Stimulated activated CD8-positive, alpha-beta memory T cell treated with anti-CD3 and anti-CD28 coated beads, Interleukin-15, amount 100 ng/mL, for 1 hour (primary cell): ENCODE measurements around the gene GTF3C5.
"Not testable (repeated sequence)": the region's sequence is repeated elsewhere in the genome, so short reads cannot be mapped to it uniquely, and the experiment has no call there.

Source experiments
- DNase-seq: peaks from one replicate; pipeline ENCODE4 v3.0.0-alpha.2; 2020; ENCODE audit warnings: low read depth

Gene GTF3C5

GRCh38 chr9:133090752-133091385 is 60.1 kb downstream of the GTF3C5 start:
- no peak for DNase-seq

GRCh38 chr9:133094351-133094750 is 63.6 kb downstream of the GTF3C5 start:
- not testable (repeated sequence) for DNase-seq

GRCh38 chr9:133094842-133095393 is 64.1 kb downstream of the GTF3C5 start:
- no peak for DNase-seq

GRCh38 chr9:133098104-133098754 is 67.4 kb downstream of the GTF3C5 start:
- no peak for DNase-seq

GRCh38 chr9:133098871-133099270 is 68.1 kb downstream of the GTF3C5 start:
- DNase-seq = no peak

DNA sequence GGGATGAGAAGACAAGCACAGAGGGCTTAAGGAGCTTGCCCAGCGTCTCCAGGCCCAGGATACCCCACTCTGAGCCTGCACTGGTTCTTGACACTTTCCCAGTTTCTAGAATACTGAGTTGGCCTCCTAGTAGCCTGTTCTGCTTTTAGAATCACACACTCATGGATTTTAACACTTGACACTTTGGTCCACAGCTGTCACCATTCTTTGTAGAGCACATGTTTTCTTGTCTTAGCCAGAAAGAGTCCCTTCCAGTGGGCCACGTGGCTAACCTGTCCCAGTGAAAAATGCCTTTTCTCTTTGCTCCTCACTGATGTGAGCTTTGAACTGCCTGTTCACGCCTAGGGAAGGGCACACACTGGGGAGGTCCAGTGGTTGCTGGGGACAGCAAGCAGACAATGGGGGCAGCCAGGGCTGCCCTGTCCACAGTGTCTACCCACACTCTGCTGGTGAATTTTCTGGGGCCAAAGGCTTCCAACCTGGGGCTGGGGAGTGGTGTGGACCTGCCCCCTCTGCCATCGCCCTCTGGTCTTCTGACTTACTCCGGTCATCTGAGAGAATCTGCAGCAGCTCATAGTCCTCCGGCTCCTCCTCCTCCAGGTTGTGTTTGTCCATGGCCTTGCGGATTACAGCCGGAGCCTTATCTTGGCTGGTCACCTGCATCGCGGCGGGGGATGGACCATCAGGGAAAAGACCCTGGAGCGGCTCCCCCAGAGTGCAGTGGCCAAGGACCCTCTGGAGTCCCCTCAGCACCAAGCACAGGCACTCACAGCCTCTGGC is 69.1 kb downstream of the GTF3C5 start:
- no peak for DNase-seq

DNA sequence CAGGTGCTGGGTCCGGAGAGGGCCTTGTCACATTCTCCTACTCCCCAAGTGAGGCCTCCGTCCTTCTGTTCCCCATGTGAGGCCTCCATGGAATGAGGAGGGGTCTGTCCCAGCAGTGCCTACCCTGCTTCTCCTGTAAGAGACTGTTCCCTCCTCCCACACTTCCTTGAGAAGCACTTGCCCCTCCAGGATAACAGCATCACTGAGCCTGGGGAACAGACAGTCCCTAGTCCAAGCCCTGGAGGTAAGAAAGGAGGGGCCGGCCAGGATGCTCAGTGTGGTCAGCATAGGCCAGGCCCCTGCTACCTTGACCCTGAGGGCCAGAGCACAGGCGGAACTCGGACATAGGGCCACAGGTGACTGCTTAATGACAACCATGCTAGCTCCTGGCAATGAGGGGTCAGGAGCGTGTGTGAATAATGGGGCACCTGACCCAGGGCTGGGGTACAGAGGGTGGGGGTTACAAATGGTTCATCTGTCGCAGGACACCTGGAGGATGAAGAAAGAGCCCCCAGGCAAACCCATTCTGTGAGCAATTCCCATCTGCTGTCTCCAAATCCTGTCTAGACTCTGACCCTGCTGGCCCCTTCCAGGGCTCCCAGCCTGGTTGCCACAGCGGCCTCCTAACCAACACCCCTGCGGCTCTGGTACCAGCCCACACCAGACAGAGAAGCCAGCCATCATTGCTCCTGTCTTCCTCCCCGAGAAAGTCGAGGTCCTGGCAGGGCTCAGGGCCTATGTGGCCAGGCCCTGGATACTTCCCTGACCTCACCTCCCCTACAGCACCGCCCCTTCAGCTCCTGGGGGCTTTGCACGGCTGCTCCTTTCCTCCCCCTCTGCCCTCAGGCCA is 69.9 kb downstream of the GTF3C5 start:
- DNase-seq = no peak

- DNase-seq = no peak
Observed at GRCh38 chr9:133101356-133102189, 70.8 kb downstream of the GTF3C5 start.

DNA sequence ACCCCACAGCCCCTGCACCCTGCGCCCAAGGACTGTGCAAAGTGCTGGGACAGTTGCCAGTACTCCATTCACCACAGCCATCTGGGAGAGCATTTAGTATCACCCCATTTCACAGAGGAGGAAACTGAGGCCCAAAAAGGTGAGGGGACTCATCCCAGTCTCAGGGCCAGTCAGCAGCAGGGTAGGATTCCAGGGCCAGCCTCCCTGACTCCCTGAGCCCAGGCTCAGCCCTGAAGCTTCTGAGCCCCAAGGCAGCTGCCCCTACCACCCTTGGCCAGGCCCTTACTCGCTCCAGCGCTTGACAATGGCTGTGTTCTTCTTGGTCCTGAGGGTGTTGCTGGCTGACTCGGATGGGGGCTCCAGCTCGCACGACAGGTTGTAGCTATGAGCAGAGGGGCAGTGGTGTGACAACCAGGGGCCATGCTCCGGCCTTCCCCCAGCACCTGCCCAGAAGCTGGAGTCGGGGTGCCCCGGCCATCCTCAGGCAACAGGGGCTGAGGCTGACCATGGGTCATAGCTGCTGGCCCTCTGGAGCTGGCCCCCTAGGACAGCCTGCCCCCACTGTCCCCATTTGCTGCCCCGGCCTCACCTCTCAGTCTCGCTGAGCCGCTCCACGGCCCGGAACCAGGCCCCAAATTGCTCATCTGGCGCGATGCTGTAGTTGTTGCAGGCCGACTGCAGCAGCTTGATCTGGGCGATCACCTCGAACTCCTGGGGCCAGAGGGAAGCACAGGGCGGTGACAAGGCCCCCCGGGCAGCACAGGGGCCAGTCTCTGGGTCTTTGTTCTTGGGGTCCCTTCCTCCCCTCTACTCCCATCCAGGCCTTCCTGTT is 71.6 kb downstream of the GTF3C5 start:
- no peak for DNase-seq

GRCh38 chr9:133103183-133103986 is 72.6 kb downstream of the GTF3C5 start:
- no peak for DNase-seq

DNA sequence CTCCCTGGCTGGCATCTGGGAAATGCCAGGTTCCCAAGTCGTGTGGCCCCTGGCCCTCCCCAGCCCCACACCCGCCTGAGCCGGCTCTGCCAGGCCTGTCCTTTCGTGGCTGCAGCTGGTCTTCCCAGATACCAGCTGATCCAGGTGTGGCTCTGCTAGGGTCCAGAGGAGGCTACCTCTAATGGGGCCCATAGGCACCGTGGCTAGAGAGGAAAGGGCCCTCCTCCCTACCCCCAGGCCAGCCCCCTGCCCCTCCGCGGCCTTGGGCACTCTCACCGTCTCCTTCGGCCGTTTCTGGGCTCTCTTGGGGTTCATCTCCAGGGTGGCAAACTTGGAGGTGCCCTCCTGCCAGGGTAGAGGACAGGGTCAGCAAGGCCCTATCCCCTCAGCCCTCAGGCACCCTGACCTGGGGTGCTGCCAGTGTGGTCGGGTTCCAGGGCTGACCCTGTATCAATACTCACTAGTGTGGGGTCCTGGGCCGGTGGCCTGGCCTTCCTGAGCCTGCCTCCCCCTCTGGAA is 73.2 kb downstream of the GTF3C5 start:
- no peak for DNase-seq

DNA sequence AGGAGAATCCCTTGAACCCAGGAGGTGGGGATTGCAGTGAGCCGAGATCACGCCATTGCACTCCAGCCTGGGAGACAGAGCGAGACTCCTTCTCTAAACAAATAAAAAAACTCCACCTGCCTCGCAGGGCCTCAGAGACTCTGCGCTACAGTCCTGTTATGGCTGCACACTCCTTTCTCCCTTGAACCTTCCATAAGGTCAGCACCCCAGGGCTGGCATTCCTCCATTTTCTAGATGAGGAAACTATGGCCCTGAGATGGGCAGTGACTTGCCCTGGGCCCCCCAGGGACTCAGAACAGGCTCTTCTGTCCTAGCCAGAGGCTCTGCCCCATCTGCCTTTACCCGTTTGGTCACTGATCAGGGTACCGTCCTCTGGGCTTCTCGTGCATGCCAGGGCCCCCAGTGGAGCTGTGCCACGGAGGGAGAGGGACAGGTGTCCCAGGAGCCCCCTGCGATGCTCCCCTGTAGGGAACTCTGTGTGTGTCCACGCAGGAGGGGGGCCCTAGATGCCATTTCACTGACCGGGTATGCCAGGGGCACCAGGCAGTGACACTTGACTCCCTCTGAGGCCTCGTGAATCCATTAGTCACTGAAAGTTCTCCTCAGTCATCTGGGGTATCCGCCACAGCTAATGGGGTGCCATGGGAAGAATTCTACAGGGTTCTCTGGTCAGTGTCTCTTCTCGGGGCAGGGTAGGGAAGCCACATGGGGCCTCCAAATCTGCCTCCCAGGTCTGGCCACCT is 74.1 kb downstream of the GTF3C5 start:
- no peak for DNase-seq

DNA sequence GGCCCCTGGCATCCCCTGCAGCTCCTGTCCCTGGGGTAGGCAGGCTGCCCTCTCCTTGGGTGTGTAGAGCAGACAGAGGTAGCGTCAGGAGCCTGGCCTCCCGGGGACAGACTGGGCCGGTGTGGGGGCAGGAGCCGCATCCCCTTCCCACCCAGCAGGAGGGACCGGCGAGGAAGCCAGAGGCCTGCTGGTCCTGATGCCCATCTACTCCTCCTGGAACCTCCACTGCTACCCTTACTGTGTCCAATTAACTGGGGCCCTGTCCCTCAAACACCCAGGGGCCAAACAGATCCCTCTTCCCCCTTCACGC is 74.6 kb downstream of the GTF3C5 start:
- no peak for DNase-seq

- DNase-seq = no peak
Observed at GRCh38 chr9:133106511-133107244, 75.9 kb downstream of the GTF3C5 start.

DNA sequence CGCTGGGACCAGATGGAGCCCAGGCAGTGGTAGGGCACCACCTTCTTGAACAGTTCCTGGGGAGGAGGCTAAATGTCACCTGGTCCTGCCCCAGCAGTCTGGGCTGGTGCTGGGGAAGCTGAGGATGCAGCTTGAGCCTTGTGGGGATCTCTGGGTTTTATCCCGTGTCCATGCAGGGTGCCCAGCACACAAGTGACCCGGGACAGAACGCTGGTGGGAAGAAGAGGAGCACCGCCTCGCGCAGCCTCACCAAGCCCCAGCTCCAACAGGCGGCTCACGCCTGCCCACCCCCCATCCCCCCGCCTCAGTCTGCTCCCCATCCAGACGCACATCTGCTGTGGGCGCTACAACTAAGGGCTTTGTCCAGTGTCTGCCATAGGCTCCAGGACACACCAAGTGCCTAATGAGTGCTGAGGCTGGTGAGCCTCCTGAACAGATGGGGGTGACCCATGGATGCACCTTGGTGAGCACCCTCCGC is 76.5 kb downstream of the GTF3C5 start:
- DNase-seq = no peak
